Measurements from ENCODE around the gene UCN2. TPM values are rescaled to one million over a fixed set of nuclear protein-coding genes. Genes with fewer than 3 reads are reported as not detected.

The UCN2 gene
- total and polyA plus RNA-seq, 9 of the 15 experiments (the other 6 are each of a cell fraction or from before 2014, with no cell fraction given) = 0.08 to 0.11 TPM; not detected in 7

GRCh38 chr3:48609088-48610005 is 45.8 kb upstream of the UCN2 start, which contains the start of gene UQCRC1 (continued):
- TF ChIP-seq MGA (IDR thresholded peaks at IDR 0.05) = peak; percentile 25; the same call in 1 of the 2 replicates
- TF ChIP-seq CTCF (IDR thresholded peaks at IDR 0.05 in 2 of 3, conservative IDR thresholded peaks at IDR 0.05 in 1 of 3; ENCODE audit: insufficient read depth in 2 of 3, low read depth in 1 of 3, low read length in 3 of 3) = peak; percentile 62 to 73 (median 64)
- TF ChIP-seq TBP (optimal IDR thresholded peaks at IDR 0.05; ENCODE audit: low read depth, low read length) = peak; percentile 77
- TF ChIP-seq E4F1 (CRISPR knock-in tag; IDR thresholded peaks at IDR 0.05; ENCODE audit: borderline replicate concordance) = no peak
- no peak for TF ChIP-seq ZFP30 (CRISPR knock-in tag; IDR thresholded peaks at IDR 0.05; ENCODE audit: borderline replicate concordance)
- no peak for TF ChIP-seq MITF (IDR thresholded peaks at IDR 0.05)
- TF ChIP-seq NFE2 (IDR thresholded peaks at IDR 0.05; ENCODE audit: low read depth) = no peak

All from K562 (cell line).